Measurements from ENCODE around the gene PDE1C. TPM values are rescaled to one million over a fixed set of nuclear protein-coding genes. Genes with fewer than 3 reads are reported as not detected.

PDE1C gene
- total RNA-seq, 6 experiments from 2014 or later = 0.19 to 1.9 (median 1.2) TPM

- TF ChIP-seq CTCF (IDR thresholded peaks at IDR 0.05) = no peak
- H3K4me1 Mint-ChIP-seq (ENCODE audit: low read depth) = no peaks in the 10 kb centered on the region
These were observed 38.0 kb downstream of the PDE1C start for GRCh38 chr7:32032211-32032610.

GRCh38 chr7:32030904-32031692 lies 39.1 kb downstream of the PDE1C start:
- no peak overlapping the region for H3K27ac Mint-ChIP-seq
- H3K4me3 Mint-ChIP-seq = no peak overlapping the region
- no peaks in the 10 kb centered on the region for H3K4me1 Mint-ChIP-seq (ENCODE audit: low read depth)
- H3K9me3 Mint-ChIP-seq = peaks cover 52% of the 10 kb centered on the region
- no peak for TF ChIP-seq CTCF (IDR thresholded peaks at IDR 0.05)
- no peaks in the 10 kb centered on the region for H3K27me3 Mint-ChIP-seq (ENCODE audit: insufficient read depth)
- no peaks in the 10 kb centered on the region for H3K36me3 Mint-ChIP-seq (ENCODE audit: low read depth)
- DNase-seq = no peak

More at GRCh38 chr7:32032211-32032610, 38.0 kb downstream of the PDE1C start:
- H3K27ac Mint-ChIP-seq = no peak overlapping the region
- no peaks in the 10 kb centered on the region for H3K27me3 Mint-ChIP-seq (ENCODE audit: insufficient read depth)
- H3K4me3 Mint-ChIP-seq = no peak overlapping the region
- no peaks in the 10 kb centered on the region for H3K36me3 Mint-ChIP-seq (ENCODE audit: low read depth)
- peaks cover 46% of the 10 kb centered on the region for H3K9me3 Mint-ChIP-seq
- no peak for DNase-seq

GRCh38 chr7:32026083-32026425 lies 44.2 kb downstream of the PDE1C start:
- TF ChIP-seq CTCF (IDR thresholded peaks at IDR 0.05) = no peak
- Mint-ChIP-seq H3K27me3 (ENCODE audit: insufficient read depth) (no peaks in the 10 kb centered on the region), H3K36me3 (ENCODE audit: low read depth) (no peaks in the 10 kb centered on the region), H3K27ac (no peak overlapping the region), H3K9me3 (peaks cover 37% of the 10 kb centered on the region), H3K4me1 (ENCODE audit: low read depth) (no peaks in the 10 kb centered on the region), H3K4me3 (no peak overlapping the region)
- DNase-seq = no peak

GRCh38 chr7:32025381-32026082 lies 44.7 kb downstream of the PDE1C start:
- no peak for TF ChIP-seq CTCF (IDR thresholded peaks at IDR 0.05)
- Mint-ChIP-seq H3K27me3 (ENCODE audit: insufficient read depth) (no peaks in the 10 kb centered on the region), H3K4me1 (ENCODE audit: low read depth) (no peaks in the 10 kb centered on the region), H3K4me3 (no peak overlapping the region), H3K9me3 (peaks cover 37% of the 10 kb centered on the region), H3K27ac (no peak overlapping the region), H3K36me3 (ENCODE audit: low read depth) (no peaks in the 10 kb centered on the region)
- no peak for DNase-seq

- Mint-ChIP-seq H3K36me3 (ENCODE audit: low read depth) (no peaks in the 10 kb centered on the region), H3K4me1 (ENCODE audit: low read depth) (no peaks in the 10 kb centered on the region), H3K27me3 (ENCODE audit: insufficient read depth) (no peaks in the 10 kb centered on the region; the same call in 1 of the 2 replicates), H3K4me3 (no peak overlapping the region), H3K9me3 (peaks cover 29% of the 10 kb centered on the region), H3K27ac (no peak overlapping the region)
- DNase-seq = no peak
- TF ChIP-seq CTCF (IDR thresholded peaks at IDR 0.05) = no peak
These were observed 46.8 kb downstream of the PDE1C start for GRCh38 chr7:32023376-32023775.
